ENCODE data around the gene AGBL1.
"Not testable (repeated sequence)": the region's sequence is repeated elsewhere in the genome, so short reads cannot be mapped to it uniquely, and the experiment has no call there.

AGBL1 gene

DNA sequence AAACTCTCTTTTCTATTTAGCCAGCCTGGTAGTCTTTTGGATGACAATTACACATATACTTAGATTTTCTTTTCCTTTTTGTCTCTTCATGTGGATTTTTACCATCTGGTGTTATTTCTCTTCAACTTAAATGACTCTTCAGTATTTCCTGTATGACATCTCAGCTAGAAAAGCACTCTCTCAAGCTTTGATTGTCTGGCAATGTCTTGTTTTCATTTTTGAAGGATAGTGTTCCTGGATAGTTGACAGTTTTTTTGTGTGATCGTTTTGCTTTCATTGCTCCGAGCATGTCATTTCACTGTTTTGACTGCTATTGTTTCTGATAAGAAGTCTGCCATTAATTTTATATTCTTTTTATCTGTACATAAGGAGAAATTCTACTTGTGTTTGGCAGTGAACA is 766.4 kb downstream of the AGBL1 start:
- FAIRE-seq: no peak

DNA sequence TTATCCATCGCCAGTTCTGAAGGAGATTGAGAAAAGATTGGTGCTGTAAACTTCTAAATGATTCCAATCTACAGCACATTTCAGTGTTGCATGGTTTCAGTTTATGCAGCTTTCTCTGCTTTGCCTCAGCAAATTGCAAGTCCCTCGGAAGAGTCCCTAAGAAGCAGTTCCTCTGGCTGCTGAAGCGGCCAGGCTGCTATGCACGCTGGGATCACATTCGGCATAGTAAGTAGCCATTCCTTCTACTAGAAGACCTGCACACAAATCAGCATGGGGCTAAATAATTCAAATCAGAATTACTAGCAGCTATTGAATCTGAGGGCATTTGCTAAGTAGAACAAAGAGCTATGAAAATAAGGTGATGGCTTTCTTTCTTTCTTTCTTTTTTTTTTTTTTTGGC is 769.5 kb downstream of the AGBL1 start:
- FAIRE-seq: no peak

DNA sequence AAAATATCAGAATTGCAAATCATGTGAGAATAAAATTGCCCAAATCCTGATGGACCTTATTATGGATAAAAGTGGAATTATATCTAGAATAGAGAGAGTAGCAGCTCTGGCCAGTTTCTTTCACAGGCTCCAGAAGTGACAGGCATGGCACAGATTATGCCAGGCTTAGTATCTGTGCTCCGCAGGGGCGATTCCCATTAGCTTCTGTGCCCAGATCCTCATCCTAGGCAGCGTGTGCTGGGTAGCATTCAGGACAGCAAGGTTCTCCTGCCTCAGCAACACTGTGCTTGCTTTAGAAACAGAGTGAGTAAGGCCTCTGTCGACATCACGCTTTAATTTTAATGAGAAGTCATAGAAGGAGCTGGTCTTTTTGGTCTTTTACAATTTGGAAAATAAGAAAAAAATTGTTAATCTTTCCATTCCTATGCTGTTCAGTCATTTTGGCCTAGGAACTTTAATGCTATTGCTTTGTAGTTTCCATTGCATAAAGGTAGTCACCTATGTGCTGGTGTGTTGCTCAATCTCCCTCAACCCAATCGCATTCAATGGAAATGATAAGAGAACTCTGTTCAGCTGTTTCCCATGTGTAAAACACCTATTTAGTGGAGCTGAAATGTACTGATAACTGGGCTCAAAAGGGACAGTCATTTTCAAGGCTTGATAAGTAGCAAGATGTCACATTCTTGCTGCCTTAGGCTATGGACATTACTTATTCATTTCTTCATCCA is 770.1 kb downstream of the AGBL1 start:
- FAIRE-seq: no peak

DNA sequence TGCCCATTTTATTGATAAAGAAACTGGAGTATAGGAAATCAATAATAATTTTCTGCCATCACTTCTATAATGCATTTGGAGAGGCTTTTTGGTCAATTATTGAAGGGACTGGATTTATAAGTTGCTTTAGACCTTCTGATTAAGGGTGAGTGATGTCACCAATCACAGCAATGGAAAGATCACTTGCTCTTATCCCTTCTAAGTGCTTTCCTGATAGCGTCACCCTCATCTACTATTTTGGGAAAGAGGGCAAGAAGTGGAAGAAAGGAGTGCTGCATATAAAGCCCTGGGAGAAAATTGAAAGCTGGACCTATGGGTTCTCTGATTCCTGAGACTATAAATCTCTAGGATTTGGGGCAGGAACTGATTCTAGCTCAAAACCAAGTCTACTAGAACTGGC is 771.3 kb downstream of the AGBL1 start:
- FAIRE-seq: no peak

DNA sequence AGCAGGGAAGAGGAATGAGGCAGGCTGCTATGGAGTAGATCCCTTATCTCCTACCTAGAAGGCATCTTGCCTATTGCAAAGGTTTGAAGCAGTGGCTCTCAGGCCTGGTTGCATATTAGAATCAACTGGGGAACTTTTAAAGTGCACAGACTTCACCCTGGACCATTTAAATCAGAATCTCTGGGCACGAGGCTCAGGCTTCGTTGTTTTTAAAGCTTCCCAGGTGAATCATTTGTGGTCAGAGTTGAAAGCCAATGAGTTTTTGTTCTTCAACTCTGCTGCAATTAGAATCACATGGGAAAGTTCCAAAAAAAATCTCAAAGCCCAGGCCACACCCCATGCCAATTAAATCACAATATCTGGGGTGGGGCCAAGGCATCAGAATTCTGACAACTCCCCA is 773.1 kb downstream of the AGBL1 start:
- no peak for FAIRE-seq

DNA sequence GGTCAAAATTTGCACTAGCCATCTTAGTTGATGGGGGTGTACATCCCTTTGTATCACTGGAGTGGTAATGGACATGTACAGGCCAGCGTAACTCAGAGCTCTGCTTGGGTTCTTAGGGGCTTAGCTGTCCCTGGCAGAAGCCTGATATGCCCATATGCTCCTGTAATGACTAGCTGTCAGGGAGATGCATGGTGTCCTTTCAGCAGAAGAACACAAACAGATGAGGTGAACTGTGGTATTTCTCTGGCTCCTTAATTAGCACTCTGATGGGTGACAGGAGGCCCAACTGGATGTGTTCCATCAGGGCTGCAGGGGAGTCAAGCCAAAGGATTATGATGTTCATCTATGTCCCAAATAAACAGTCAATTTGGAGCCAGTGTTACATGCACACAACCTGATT is 774.5 kb downstream of the AGBL1 start:
- no peak for FAIRE-seq

DNA sequence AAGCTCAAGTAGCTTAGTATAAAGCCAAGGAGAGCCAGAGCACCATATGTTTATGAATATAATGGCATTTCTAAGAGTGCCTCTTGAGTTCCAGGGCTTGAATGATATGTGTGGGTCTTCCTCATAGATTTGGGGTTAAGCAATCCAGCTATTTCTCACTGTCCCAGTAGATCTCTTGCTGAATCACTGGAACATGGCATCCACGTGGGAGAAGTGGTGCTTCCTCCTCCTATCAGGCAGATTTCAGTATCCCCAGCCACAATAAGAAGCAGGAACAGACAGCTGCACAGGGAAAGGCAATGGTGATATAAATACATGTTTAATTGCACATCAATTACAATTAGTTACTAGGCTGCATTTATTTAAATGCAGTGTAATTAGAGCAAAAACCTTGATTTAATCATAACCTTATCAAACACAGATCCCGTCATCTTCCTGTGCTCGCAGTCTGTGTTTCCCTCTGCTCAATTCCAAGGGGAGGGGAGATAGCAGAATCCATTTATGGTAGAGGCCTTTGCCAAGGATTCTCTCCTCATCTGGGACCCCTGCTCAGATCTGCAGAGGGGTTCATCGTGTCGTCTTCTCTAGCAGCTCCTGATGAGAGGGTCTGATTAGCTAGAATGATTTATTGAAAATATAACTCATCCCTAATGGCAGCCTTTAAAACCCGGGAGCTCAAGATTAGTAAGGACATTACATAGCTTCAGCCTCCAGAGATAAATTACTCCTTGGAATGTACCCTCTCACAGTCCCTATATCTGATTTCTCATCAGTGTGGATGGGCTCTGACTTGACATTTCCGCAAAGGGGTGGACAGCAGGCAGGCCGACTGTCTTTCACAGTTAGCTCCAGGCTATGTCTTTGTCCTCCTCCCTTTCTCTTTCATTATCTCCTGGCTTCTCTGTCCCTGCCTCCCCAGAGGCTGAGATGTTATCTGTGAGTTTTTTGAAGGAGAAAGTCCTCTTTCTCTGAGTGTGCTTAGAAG is 775.9 kb downstream of the AGBL1 start:
- no peak for FAIRE-seq

DNA sequence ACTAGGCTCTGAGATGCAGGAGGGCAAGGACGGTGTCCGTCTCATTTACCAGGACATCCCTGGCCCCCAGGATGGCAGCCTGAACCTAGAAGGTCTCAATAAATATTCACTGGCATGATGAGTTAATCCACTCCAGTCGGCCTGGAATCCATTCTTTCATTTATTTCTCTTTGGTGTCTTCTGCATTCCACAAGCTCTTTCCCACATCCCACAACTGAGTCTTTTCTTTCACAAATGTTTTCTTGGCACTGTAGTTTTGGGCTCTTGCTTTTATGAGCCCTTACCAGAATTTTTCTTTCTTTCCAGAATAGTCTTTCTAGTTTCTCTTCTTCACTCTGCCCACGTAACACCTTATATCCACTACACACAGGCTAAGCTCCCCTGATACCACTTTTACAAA is 778.0 kb downstream of the AGBL1 start:
- no peak for FAIRE-seq

DNA sequence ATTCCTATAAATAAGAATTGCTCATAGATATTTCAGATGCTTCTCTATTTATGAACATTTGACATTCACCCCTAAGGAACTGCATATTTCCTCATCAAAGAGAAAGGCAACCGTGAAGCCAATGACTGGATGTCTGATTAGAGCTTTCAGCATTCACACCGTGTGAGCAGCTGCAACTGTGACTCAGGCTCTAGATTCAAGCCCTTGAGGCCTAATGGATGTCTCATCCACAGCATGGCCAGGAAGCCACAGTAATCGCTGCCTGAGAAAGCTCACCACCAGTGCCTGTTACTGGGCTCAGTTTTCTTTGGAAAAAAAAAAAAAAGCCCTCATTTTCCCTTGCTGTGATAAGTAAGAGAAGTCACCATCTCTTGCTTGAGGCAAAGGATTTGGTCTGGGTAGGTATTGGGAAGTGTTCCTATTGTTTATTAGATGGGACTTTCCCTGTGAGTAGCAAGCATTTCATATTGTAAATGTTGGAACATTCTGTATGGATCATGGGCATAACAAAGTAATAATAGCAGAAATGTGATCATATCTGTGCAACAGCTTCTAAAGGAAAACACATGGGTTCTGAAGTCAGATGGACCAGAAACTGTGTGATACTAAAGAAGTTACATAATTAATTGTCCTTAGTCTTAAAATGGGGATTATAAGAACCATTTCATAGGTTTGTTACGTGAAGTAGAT is 783.7 kb downstream of the AGBL1 start:
- no peak for FAIRE-seq

DNA sequence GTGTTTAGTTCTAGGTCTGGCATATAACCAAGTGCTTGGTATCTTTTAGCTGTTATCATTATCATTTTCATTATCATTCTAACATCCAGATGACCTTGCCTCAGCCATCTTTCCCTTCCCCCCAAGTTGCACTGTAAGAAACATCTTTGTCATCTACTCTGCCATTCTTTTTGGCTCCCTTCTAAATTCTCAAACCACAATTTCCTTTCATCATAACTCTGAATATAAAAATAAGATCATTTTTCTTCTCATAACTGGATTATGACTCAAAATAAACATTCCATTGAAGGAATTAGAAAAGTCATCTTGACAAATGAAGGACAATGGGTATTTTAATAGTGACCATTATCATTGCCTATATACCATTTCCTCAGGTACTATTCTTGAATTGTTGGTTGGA is 786.2 kb downstream of the AGBL1 start:
- no peak for FAIRE-seq

DNA sequence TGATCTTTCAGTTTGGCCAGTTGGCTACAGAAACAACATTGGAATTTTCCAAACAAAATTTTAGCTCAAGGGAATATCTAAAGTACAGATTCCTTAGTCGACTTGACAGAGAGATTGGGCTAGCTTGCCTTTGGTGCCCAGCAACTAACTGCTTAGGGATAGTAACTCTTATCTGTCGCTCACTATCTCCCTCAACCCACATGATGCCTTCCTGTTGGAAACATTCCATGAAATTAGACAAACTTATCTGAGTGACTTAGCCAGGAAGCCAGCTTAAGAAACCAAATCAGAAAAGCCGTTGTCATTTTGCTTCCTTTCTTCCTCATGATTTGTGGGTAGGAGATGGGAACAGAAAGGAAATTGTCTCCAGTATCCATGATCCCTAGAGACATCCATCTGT is 791.2 kb downstream of the AGBL1 start:
- FAIRE-seq: no peak

DNA sequence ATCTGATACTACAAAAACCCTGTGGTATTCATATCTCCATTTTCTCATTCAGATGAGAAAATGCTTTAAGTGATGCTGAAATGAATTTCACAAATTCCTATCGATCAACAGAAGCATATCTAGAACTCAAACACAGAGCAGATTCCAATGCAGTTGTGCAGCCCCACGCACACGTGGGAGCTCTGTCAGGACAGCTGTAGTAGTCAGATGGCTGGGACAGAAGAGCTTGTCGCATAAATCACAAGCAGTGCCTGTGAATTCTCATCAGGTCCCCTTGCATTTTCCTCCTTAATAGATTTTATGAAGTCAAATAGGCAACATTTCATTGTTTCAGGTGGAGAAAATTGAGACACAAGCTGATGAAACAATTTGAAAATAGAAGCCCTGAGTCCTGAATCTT is 792.3 kb downstream of the AGBL1 start:
- FAIRE-seq: no peak

DNA sequence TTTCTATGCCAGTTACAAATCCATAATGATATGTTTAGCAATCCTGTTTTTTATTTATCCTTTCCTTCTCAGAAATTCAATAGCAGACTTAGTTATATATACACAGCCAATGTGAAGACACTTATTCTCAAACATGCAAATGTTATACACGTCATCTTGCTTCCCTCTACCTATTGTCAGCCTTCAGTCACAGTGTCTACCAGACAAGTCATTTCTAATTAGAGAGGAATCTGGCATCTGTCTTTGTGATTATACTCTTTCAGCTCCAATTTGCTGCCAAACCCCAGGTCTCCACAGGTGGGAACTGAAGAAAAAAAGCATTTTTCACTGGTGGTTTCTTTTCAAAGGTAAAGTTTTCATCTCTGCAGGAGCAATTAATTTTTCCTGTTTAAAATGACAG is 793.1 kb downstream of the AGBL1 start:
- FAIRE-seq: no peak

DNA sequence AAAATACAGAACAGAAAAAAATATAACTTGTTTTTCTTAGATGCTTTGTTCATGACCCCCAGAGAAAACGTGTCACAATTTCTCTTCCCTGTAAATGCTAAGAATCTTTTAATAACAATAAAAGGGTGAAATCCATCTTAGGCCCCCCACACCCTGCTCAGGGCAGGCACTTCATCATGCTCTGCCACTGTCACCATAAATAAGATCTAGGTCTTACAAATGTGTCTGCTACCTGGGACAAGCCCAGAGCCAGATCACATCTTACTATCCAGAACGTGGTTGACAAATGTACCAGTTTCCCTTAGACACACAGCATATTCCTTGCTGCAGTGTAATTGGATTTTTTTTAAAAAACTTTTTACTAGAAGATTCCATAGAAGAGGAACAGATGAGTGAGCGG is 795.4 kb downstream of the AGBL1 start:
- no peak for FAIRE-seq

DNA sequence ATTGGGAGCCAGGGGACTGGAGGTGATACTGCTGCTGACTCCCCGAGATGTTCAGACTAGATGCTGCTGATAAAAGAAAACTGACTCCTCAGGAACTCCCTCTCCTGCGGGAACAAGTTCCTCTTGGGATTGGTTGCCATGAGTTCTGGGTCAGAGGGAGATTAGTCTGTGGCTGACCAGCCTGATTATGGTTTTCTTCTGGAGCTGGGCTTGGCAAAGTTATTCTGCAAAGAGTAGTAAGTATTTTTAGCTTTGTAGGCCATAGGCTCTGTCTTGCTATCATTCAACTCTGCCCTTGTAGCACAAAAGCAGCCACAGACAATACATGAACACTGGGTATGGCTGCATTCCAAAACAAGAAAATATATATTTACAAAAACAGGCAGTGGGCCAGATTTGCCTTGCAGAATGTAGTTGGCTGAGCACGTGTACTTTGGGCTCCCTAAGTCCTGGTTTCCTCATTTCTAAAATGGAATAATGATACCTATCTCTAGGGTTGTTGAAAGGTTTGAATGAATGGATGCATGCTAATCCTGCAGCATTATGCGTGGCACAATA is 796.8 kb downstream of the AGBL1 start:
- FAIRE-seq: no peak

DNA sequence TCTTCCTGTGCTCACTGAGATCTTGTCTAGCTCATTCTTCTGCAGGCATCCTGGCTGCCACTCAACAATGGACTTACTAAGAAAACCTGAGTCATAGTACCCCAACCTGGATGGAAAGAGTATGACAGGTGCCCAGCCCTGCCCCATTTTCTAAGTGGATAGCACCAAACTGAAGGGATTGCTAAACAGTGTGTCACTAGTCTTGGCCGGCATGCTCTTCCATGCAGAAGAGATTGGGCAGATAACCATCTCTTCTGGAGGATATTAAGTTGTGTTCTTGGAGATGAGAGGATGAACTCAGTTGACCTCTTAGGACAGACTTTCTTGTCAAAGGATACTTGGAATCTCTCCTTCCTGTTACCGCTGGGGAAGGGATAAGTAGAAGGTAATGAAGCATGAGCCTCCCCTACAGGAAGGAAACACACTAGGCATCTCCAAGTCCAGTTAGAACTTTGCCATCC is 797.5 kb downstream of the AGBL1 start:
- FAIRE-seq: no peak

DNA sequence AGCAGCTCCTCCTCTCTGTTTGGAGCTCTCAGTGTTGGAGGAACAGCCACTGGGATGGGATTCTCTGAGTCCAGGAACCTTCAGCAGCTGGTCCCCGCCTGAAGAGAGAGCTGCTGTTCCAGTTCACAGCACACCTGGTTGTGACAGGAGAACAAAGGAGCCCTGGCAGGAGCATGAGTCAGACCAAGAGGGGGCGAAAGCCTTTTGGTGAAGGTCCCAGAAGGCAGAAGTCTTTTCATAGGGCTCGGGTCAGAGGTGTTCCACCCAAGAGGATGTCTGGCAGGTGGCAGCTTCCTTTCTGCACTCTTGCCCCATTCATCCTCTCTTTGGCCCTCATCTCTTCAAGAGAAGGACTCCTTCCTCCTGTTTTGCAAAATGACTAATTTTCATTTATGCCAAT is 799.2 kb downstream of the AGBL1 start:
- not testable (repeated sequence) for FAIRE-seq

DNA sequence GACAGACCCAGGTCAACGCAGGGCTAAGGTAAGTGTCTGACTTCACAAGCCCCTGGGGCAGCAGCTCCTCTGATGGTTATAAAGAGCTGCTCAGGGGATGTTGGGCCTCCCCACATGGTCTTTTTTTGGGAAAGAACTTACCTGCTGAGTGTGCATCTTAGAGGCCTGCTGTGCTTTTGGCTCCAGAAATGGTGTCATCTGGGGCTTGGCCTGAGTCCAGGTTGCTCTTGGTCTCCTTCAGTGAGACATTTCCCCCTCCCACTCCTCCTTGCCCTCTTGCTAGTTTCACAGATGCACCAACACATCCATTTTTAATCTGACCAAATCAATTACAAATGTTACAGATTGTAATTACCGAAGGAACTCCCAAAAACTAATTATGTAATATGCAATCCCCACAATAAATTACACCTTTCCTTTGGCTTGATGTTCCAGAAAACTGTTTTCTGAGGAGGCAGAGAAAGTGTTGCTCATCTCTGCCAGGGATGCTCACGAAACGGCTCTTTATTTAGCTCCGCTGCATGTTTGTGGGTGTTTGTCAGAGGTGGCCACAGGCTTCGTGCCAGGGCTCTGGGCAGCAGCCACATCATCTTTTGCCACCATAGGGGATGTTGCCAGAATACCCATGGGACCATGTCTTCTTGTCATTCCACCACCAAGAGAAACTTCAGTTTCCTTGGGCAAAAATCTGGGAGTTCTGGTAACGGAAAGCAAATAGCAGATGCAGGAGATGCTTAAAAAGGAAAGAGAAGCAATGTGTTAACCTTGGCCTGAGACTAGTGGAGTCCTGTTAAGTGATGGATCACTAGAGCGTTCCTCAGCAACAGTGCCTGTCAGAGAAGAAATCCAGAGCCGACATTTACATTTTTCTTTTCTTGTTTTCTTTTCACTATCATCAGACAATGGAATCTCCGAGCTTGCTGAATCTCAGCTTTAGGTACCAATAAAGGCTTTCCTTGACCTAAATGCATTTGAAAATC is 799.9 kb downstream of the AGBL1 start:
- no peak for FAIRE-seq

DNA sequence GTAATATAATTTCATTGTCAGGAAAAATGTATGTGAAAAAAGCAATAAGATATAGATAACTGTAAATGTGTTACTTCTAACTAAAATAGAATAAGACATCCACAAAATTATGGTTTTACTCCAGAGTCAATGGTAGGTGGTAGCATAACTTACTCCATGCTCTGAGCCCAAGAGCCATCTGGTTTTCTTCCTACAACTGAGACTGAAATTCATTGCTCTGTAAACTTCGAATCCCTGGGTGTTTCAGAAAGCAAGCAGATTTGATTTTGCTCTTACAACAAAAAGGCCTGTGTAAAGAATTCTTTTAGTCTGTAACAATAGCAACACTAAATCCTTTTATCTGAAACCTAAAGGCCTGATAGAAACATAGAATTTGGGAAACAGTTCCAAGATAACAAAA is 805.9 kb downstream of the AGBL1 start:
- no peak for FAIRE-seq

DNA sequence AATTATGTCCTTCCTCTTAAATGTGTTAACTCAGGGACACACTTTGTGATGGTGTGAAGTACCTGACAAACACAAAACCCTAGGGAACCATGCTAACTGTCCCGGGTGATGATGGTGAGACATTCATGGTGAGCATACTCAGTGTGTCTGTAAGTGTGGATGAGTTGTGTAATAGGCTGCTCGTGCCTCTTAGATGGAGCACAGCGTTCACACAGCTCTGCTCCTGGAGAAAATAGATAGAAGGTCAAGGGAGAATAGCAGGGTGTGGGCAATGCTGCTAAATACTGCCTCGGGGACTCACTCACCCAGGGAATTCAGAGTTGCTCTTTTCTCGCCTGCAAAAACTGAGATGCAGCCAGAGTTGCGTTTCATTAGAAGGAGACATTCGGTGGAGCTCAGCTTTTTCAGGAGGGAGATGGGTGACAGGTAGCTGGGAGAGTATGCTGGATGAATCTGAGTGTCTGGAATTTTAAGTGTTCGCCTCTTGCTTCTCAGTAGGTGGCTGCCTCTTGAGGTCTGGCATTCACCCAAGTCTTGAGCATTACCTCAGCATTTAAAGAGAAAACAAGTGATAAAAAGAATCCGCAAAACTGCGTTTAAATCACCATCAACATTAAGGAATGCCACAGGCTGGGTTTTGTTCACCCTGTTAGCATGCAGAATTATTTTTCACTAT is 813.2 kb downstream of the AGBL1 start:
- no peak for FAIRE-seq

DNA sequence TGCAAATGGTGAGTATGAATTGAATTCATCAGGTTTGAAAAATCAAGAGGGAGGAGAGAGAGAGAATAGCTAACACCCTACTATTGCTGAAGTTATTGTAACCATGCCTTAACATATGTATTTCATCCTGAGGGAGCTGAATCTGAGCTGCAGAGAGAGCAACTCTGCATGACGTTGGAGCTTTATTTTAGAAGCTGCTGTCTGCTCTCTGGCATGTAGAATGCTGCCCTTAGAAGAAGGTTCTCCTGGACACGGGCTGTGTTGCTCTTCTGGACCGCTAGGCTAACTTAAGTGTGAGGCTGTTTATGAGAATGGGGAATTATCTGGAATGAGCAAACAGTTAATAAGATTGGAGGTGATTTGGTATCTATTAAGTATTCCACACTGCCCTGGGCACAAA is 814.6 kb downstream of the AGBL1 start:
- FAIRE-seq: no peak

All from A204.1 (cell line).